K562 (cell line): ENCODE data around the gene CLEC2B.

Experiments
- ATF2 ChIP-seq: sonication (generic); formaldehyde crosslinking; IDR thresholded peaks from 2 replicates; pipeline ENCODE4 v1.8.1; 2022; ENCODE audit warnings: missing genetic modification reagents
- FOXP4 ChIP-seq: sonication (generic); formaldehyde crosslinking; IDR thresholded peaks from 2 replicates; pipeline ENCODE4 v1.8.0; 2022; ENCODE audit warnings: mild to moderate bottlenecking, missing genetic modification reagents, borderline replicate concordance
- GTF2A2 ChIP-seq: IDR thresholded peaks from 2 replicates; pipeline ENCODE4 v1.6.1; 2016; ENCODE audit warnings: mild to moderate bottlenecking, missing genetic modification characterization, missing compliant biosample characterization
- KDM1A ChIP-seq, 2 experiments: fragments of 450-650 bp; IDR thresholded peaks; 2 replicates each; pipeline ENCODE4 v1.6.1; 2016; ENCODE audit warnings: mild to moderate bottlenecking in 2 of 2
- MED1 ChIP-seq: sonication (generic); formaldehyde crosslinking; IDR thresholded peaks from 2 replicates; pipeline ENCODE4 v1.8.1; 2023; ENCODE audit warnings: missing genetic modification reagents, borderline replicate concordance
- PHB2 ChIP-seq: fragments of 450-650 bp; IDR thresholded peaks from 2 replicates; pipeline ENCODE4 v1.6.1; 2017; ENCODE audit warnings: low read depth
- POLR2AphosphoS5 ChIP-seq: IDR thresholded peaks from 2 replicates; pipeline ENCODE4 v1.6.1; 2011; ENCODE audit warnings: mild to moderate bottlenecking, low read depth, low read length, moderate library complexity; ENCODE audit not compliant: control insufficient read depth, insufficient read depth
- SMC3 ChIP-seq: conservative IDR thresholded peaks from 2 replicates; pipeline ENCODE4 v1.6.1; 2011; ENCODE audit warnings: low read depth, low read length, improper control_type of control experiment; ENCODE audit not compliant: insufficient read depth
- SUPT5H ChIP-seq: fragments of 450-650 bp; IDR thresholded peaks from 2 replicates; pipeline ENCODE4 v1.6.1; 2016

GRCh38 chr12:9806714-9807113 is 62.4 kb downstream of the CLEC2B start:
- no peak for TF ChIP-seq MED1 (CRISPR knock-in tag)
- TF ChIP-seq GTF2A2 (tag), result no peak
- no peak for TF ChIP-seq KDM1A (IDR thresholded peaks at IDR 0.05)
- no peak for TF ChIP-seq SMC3
- TF ChIP-seq POLR2AphosphoS5, result no peak
- TF ChIP-seq PHB2, result no peak
- TF ChIP-seq ATF2 (CRISPR knock-in tag), result no peak
- TF ChIP-seq SUPT5H, result no peak
- no peak for TF ChIP-seq FOXP4 (CRISPR knock-in tag)
